Measurements from ENCODE around the gene JPH2. TPM values are rescaled to one million over a fixed set of nuclear protein-coding genes. Genes with fewer than 3 reads are reported as not detected.

Gene JPH2
- total RNA-seq, 1 donor from 2014 or later = 18.5 TPM

GRCh38 chr20:44146272-44146671, 40.7 kb downstream of the JPH2 start:
- Mint-ChIP-seq H3K36me3 (ENCODE audit: low read depth, unreplicated experiment) (peaks cover 31% of the 10 kb centered on the region), H3K4me1 (ENCODE audit: low read depth, unreplicated experiment) (peaks cover 9% of the 10 kb centered on the region), H3K27ac (ENCODE audit: unreplicated experiment) (no peak overlapping the region), H3K27me3 (ENCODE audit: low read depth, unreplicated experiment) (peaks cover 9% of the 10 kb centered on the region), H3K9me3 (ENCODE audit: unreplicated experiment) (no peaks in the 10 kb centered on the region), H3K4me3 (ENCODE audit: unreplicated experiment) (no peak overlapping the region)
- Histone ChIP-seq H4K20me1 (ENCODE audit: insufficient read depth, low read length) (no peaks in the 10 kb centered on the region), H3K4me1 (ENCODE audit: insufficient read depth, low read length) (peaks cover 10% of the 10 kb centered on the region), H3K4me3 (ENCODE audit: insufficient read depth, low read depth, low read length) (no peak overlapping the region), H3K36me3 (ENCODE audit: insufficient read depth, low read length) (no peaks in the 10 kb centered on the region), H3K79me2 (ENCODE audit: insufficient read depth, low read length) (no peaks in the 10 kb centered on the region), H3K27me3 (ENCODE audit: insufficient read depth, low read length) (peaks cover 5% of the 10 kb centered on the region), H3K9me3 (ENCODE audit: insufficient read depth, low read depth, low read length) (no peaks in the 10 kb centered on the region), H2AFZ (ENCODE audit: low read depth, low read length) (no peak overlapping the region), H3K27ac (ENCODE audit: low read depth, low read length) (no peak overlapping the region), H3K9ac (ENCODE audit: low read length) (no peak overlapping the region), H3K4me2 (ENCODE audit: low read length) (no peak overlapping the region)
- no peak for TF ChIP-seq CTCF (IDR thresholded peaks at IDR 0.05; ENCODE audit: insufficient read depth, low read depth, low read length)
- FAIRE-seq (no peak), DNase-seq (ENCODE audit: low read depth) (no peak)

- no peaks in the 10 kb centered on the region for H3K9me3 Mint-ChIP-seq (ENCODE audit: unreplicated experiment)
- no peak for DNase-seq (ENCODE audit: low read depth)
- no peak for FAIRE-seq
- no peak overlapping the region for H3K4me3 Mint-ChIP-seq (ENCODE audit: unreplicated experiment)
- no peak overlapping the region for H2AFZ ChIP-seq (ENCODE audit: low read depth, low read length)
- H3K4me2 ChIP-seq (ENCODE audit: low read length) = no peak overlapping the region
- H3K4me3 ChIP-seq (ENCODE audit: insufficient read depth, low read depth, low read length) = no peak overlapping the region
- H3K9me3 ChIP-seq (ENCODE audit: insufficient read depth, low read depth, low read length) = no peaks in the 10 kb centered on the region
- peaks cover 9% of the 10 kb centered on the region for H3K27me3 Mint-ChIP-seq (ENCODE audit: low read depth, unreplicated experiment)
- H3K27me3 ChIP-seq (ENCODE audit: insufficient read depth, low read length) = peaks cover 5% of the 10 kb centered on the region
- H3K9ac ChIP-seq (ENCODE audit: low read length) = no peak overlapping the region
- H3K4me1 ChIP-seq (ENCODE audit: insufficient read depth, low read length) = peaks cover 10% of the 10 kb centered on the region
- TF ChIP-seq CTCF (IDR thresholded peaks at IDR 0.05; ENCODE audit: insufficient read depth, low read depth, low read length) (no peak), EZH2 (IDR thresholded peaks at IDR 0.05; ENCODE audit: insufficient read depth, low read length) (no peak)
- peaks cover 9% of the 10 kb centered on the region for H3K4me1 Mint-ChIP-seq (ENCODE audit: low read depth, unreplicated experiment)
- H4K20me1 ChIP-seq (ENCODE audit: insufficient read depth, low read length) = no peaks in the 10 kb centered on the region
- H3K27ac ChIP-seq (ENCODE audit: low read depth, low read length) = no peak overlapping the region
- H3K27ac Mint-ChIP-seq (ENCODE audit: unreplicated experiment) = no peak overlapping the region
- H3K36me3 ChIP-seq (ENCODE audit: insufficient read depth, low read length) = no peaks in the 10 kb centered on the region
- H3K36me3 Mint-ChIP-seq (ENCODE audit: low read depth, unreplicated experiment) = peaks cover 27% of the 10 kb centered on the region
- H3K79me2 ChIP-seq (ENCODE audit: insufficient read depth, low read length) = no peaks in the 10 kb centered on the region
Measured at GRCh38 chr20:44145131-44145775, 41.7 kb downstream of the JPH2 start.

- Histone ChIP-seq H3K4me2 (ENCODE audit: low read length) (no peak overlapping the region), H3K36me3 (ENCODE audit: insufficient read depth, low read length) (no peaks in the 10 kb centered on the region), H3K9me3 (ENCODE audit: insufficient read depth, low read depth, low read length) (no peaks in the 10 kb centered on the region), H3K27ac (ENCODE audit: low read depth, low read length) (no peak overlapping the region), H2AFZ (ENCODE audit: low read depth, low read length) (no peak overlapping the region), H3K4me1 (ENCODE audit: insufficient read depth, low read length) (peaks cover 10% of the 10 kb centered on the region), H3K9ac (ENCODE audit: low read length) (no peak overlapping the region), H3K79me2 (ENCODE audit: insufficient read depth, low read length) (no peaks in the 10 kb centered on the region), H3K4me3 (ENCODE audit: insufficient read depth, low read depth, low read length) (no peak overlapping the region), H3K27me3 (ENCODE audit: insufficient read depth, low read length) (peaks cover 5% of the 10 kb centered on the region), H4K20me1 (ENCODE audit: insufficient read depth, low read length) (no peaks in the 10 kb centered on the region)
- TF ChIP-seq EZH2 (IDR thresholded peaks at IDR 0.05; ENCODE audit: insufficient read depth, low read length) (no peak), CTCF (IDR thresholded peaks at IDR 0.05; ENCODE audit: insufficient read depth, low read depth, low read length) (no peak)
- H3K36me3 Mint-ChIP-seq (ENCODE audit: low read depth, unreplicated experiment) = peaks cover 25% of the 10 kb centered on the region
- peaks cover 9% of the 10 kb centered on the region for H3K27me3 Mint-ChIP-seq (ENCODE audit: low read depth, unreplicated experiment)
- DNase-seq (ENCODE audit: low read depth) = no peak
- peaks cover 15% of the 10 kb centered on the region for H3K4me1 Mint-ChIP-seq (ENCODE audit: low read depth, unreplicated experiment)
- no peak for FAIRE-seq
- no peaks in the 10 kb centered on the region for H3K9me3 Mint-ChIP-seq (ENCODE audit: unreplicated experiment)
- no peak overlapping the region for H3K27ac Mint-ChIP-seq (ENCODE audit: unreplicated experiment)
- H3K4me3 Mint-ChIP-seq (ENCODE audit: unreplicated experiment) = no peak overlapping the region
Measured at GRCh38 chr20:44143936-44144335, 43.1 kb downstream of the JPH2 start.
